H1 (cell line): Measurements from ENCODE around the gene CHD1L. TPM values are rescaled to one million over a fixed set of nuclear protein-coding genes. Genes with fewer than 3 reads are reported as not detected.

Experiments used
- BCL11A ChIP-seq, 2 experiments: IDR thresholded peaks; one replicate each; pipeline ENCODE4 v1.6.1; 2011; ENCODE audit warnings: low read depth in 2 of 2, low read length in 2 of 2, mild to moderate bottlenecking in 2 of 2
- CREB1 ChIP-seq: IDR thresholded peaks from 2 replicates; pipeline ENCODE4 v1.6.1; 2012; ENCODE audit warnings: inconsistent platforms
- EZH2 ChIP-seq: fragments of 200-600 bp; sonication (generic); IDR thresholded peaks from 2 replicates; pipeline ENCODE4 v1.7.1; 2012; ENCODE audit warnings: low read depth, mild to moderate bottlenecking, moderate library complexity, low read length, inconsistent platforms; ENCODE audit not compliant: severe bottlenecking
- FOSL1 ChIP-seq: IDR thresholded peaks from 2 replicates; pipeline ENCODE4 v1.6.1; 2011; ENCODE audit warnings: mild to moderate bottlenecking, low read depth, low read length, moderate library complexity; ENCODE audit not compliant: insufficient read depth
- SAP30 ChIP-seq: fragments of 300-600 bp; sonication (generic); IDR thresholded peaks from 2 replicates; pipeline ENCODE4 v1.7.1; 2012; ENCODE audit warnings: low read length, moderate library complexity, mild to moderate bottlenecking, inconsistent platforms; ENCODE audit not compliant: insufficient read depth, insufficient replicate concordance
- SP2 ChIP-seq: IDR thresholded peaks from 2 replicates; pipeline ENCODE4 v1.6.1; 2012; ENCODE audit warnings: mild to moderate bottlenecking, low read length, inconsistent platforms
- SRF ChIP-seq: IDR thresholded peaks from 2 replicates; pipeline ENCODE4 v1.6.1; 2011; ENCODE audit warnings: mild to moderate bottlenecking, low read depth, low read length, moderate library complexity
- ZNF274 ChIP-seq: IDR thresholded peaks from 2 replicates; pipeline ENCODE4 v1.7.0; 2012; ENCODE audit warnings: low read length, borderline replicate concordance; ENCODE audit errors: extremely low read depth
- polyA plus RNA-seq, 7 experiments: library from polyadenylated mRNA; depleted of rRNA in 3 of 7; stranded (reverse) in 5 of 7; unstranded in 2 of 7; fragments of >200 nt in 5 of 7; fragments of 200-250 nt in 2 of 7; gene quantifications; 1 replicate in 5 of 7; 2 replicates in 1 of 7; 4 replicates in 1 of 7; pipeline versions ENCODE4 v1.2.1 to v1.2.3, GENCODE V29; 2011 to 2013; ENCODE audit warnings: missing spikeins in 2 of 7, mixed read lengths in 2 of 7
- total RNA-seq: library from RNA; stranded (reverse); fragmentation: NEBNext Ultra II Directional; extraction: Animal tissue kit (Norgen Biotek cat#: 25700); gene quantifications from 2 replicates; pipeline ENCODE4 v1.2.1, GENCODE V29; 2021
- TF ChIP-seq, protein P1 (sequence below): fragments of 300-600 bp; sonication (generic); IDR thresholded peaks from 2 replicates; pipeline ENCODE4 v1.7.1; 2012; ENCODE audit warnings: low read length, moderate library complexity, mild to moderate bottlenecking, inconsistent platforms; ENCODE audit not compliant: insufficient replicate concordance
- TF ChIP-seq, protein P2 (sequence below): IDR thresholded peaks from 2 replicates; pipeline ENCODE4 v1.6.1; 2012; ENCODE audit warnings: low read length, inconsistent platforms

CHD1L gene
- total and polyA plus RNA-seq, 2 of the 8 experiments (the other 6 are each of a cell fraction or from before 2014, with no cell fraction given): 20.2 to 51.2 TPM

DNA sequence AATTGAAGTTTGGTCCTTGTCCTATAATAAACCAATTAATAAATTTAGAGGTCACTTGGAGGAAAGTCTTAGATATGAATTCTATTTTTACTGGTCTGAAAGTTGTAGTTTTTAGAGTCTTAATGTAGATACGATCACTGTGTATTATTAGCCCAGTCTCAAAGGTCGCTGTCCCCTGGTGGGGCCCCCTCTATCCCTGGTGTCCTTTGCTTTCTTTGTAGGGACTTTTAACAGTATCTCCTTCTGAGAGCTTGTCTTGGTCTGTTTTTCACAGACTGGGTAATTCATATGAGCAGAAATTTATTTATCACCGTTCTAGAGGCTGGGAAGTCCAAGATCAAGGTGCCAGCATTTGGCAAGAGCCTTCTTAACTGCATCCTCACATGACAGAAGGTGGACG lies 18.5 kb downstream of the CHD1L start (continued):
- TF ChIP-seq, protein P1, sequence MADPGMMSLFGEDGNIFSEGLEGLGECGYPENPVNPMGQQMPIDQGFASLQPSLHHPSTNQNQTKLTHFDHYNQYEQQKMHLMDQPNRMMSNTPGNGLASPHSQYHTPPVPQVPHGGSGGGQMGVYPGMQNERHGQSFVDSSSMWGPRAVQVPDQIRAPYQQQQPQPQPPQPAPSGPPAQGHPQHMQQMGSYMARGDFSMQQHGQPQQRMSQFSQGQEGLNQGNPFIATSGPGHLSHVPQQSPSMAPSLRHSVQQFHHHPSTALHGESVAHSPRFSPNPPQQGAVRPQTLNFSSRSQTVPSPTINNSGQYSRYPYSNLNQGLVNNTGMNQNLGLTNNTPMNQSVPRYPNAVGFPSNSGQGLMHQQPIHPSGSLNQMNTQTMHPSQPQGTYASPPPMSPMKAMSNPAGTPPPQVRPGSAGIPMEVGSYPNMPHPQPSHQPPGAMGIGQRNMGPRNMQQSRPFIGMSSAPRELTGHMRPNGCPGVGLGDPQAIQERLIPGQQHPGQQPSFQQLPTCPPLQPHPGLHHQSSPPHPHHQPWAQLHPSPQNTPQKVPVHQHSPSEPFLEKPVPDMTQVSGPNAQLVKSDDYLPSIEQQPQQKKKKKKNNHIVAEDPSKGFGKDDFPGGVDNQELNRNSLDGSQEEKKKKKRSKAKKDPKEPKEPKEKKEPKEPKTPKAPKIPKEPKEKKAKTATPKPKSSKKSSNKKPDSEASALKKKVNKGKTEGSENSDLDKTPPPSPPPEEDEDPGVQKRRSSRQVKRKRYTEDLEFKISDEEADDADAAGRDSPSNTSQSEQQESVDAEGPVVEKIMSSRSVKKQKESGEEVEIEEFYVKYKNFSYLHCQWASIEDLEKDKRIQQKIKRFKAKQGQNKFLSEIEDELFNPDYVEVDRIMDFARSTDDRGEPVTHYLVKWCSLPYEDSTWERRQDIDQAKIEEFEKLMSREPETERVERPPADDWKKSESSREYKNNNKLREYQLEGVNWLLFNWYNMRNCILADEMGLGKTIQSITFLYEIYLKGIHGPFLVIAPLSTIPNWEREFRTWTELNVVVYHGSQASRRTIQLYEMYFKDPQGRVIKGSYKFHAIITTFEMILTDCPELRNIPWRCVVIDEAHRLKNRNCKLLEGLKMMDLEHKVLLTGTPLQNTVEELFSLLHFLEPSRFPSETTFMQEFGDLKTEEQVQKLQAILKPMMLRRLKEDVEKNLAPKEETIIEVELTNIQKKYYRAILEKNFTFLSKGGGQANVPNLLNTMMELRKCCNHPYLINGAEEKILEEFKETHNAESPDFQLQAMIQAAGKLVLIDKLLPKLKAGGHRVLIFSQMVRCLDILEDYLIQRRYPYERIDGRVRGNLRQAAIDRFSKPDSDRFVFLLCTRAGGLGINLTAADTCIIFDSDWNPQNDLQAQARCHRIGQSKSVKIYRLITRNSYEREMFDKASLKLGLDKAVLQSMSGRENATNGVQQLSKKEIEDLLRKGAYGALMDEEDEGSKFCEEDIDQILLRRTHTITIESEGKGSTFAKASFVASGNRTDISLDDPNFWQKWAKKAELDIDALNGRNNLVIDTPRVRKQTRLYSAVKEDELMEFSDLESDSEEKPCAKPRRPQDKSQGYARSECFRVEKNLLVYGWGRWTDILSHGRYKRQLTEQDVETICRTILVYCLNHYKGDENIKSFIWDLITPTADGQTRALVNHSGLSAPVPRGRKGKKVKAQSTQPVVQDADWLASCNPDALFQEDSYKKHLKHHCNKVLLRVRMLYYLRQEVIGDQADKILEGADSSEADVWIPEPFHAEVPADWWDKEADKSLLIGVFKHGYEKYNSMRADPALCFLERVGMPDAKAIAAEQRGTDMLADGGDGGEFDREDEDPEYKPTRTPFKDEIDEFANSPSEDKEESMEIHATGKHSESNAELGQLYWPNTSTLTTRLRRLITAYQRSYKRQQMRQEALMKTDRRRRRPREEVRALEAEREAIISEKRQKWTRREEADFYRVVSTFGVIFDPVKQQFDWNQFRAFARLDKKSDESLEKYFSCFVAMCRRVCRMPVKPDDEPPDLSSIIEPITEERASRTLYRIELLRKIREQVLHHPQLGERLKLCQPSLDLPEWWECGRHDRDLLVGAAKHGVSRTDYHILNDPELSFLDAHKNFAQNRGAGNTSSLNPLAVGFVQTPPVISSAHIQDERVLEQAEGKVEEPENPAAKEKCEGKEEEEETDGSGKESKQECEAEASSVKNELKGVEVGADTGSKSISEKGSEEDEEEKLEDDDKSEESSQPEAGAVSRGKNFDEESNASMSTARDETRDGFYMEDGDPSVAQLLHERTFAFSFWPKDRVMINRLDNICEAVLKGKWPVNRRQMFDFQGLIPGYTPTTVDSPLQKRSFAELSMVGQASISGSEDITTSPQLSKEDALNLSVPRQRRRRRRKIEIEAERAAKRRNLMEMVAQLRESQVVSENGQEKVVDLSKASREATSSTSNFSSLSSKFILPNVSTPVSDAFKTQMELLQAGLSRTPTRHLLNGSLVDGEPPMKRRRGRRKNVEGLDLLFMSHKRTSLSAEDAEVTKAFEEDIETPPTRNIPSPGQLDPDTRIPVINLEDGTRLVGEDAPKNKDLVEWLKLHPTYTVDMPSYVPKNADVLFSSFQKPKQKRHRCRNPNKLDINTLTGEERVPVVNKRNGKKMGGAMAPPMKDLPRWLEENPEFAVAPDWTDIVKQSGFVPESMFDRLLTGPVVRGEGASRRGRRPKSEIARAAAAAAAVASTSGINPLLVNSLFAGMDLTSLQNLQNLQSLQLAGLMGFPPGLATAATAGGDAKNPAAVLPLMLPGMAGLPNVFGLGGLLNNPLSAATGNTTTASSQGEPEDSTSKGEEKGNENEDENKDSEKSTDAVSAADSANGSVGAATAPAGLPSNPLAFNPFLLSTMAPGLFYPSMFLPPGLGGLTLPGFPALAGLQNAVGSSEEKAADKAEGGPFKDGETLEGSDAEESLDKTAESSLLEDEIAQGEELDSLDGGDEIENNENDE: no peak
- TF ChIP-seq EZH2 (no peak), CREB1 (no peak), SRF (no peak), ZNF274 (no peak), SAP30 (no peak), FOSL1 (no peak), BCL11A (IDR thresholded peaks at IDR 0.05; ENCODE audit: low read depth in 2 of 2, low read length in 2 of 2) (no peak), SP2 (no peak)
- TF ChIP-seq, protein P2, sequence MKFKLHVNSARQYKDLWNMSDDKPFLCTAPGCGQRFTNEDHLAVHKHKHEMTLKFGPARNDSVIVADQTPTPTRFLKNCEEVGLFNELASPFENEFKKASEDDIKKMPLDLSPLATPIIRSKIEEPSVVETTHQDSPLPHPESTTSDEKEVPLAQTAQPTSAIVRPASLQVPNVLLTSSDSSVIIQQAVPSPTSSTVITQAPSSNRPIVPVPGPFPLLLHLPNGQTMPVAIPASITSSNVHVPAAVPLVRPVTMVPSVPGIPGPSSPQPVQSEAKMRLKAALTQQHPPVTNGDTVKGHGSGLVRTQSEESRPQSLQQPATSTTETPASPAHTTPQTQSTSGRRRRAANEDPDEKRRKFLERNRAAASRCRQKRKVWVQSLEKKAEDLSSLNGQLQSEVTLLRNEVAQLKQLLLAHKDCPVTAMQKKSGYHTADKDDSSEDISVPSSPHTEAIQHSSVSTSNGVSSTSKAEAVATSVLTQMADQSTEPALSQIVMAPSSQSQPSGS: no peak
